ENCODE data around the gene ERBB2.
A peak's percentile ranks its signal among the peaks of the same experiment; 100 is the strongest.
"Not testable (repeated sequence)": the region's sequence is repeated elsewhere in the genome, so short reads cannot be mapped to it uniquely, and the experiment has no call there.

Gene ERBB2

GRCh38 chr17:39679521-39680192 is 20.2 kb upstream of the ERBB2 start:
- peak; percentile 19 for DNase-seq

GRCh38 chr17:39683295-39683939 is 16.4 kb upstream of the ERBB2 start:
- no peak for DNase-seq

GRCh38 chr17:39684369-39685192 is 15.3 kb upstream of the ERBB2 start:
- DNase-seq = no peak

GRCh38 chr17:39687101-39687545 is 12.7 kb upstream of the ERBB2 start:
- no peak for DNase-seq

GRCh38 chr17:39687546-39688474 is 12.1 kb upstream of the ERBB2 start, which contains the start of gene PGAP3:
PGAP3 (minus strand) TSS chr17:39688057; CDS start chr17:39688014, 43 bp downstream.
- peak; percentile 82 for DNase-seq

GRCh38 chr17:39688475-39688835 is 11.4 kb upstream of the ERBB2 start:
- DNase-seq = no peak

GRCh38 chr17:39688945-39689344 is 10.9 kb upstream of the ERBB2 start:
- DNase-seq = no peak

GRCh38 chr17:39694593-39694992 is 5.3 kb upstream of the ERBB2 start:
- no peak for DNase-seq

- no peak for DNase-seq
Measured at GRCh38 chr17:39695089-39695474, 4.8 kb upstream of the ERBB2 start.

- no peak for DNase-seq
Measured at GRCh38 chr17:39696731-39697130, 3.1 kb upstream of the ERBB2 start.

- no peak for DNase-seq
Measured at GRCh38 chr17:39697961-39698360, 1.9 kb upstream of the ERBB2 start.

GRCh38 chr17:39699157-39699817 is 577 bp upstream of the ERBB2 start:
- DNase-seq = not testable (repeated sequence)

GRCh38 chr17:39700148-39700987 is 504 bp downstream of the ERBB2 start:
- no peak for DNase-seq

GRCh38 chr17:39701012-39701783 is 1.3 kb downstream of the ERBB2 start:
- DNase-seq = no peak

- DNase-seq = no peak
Measured at GRCh38 chr17:39701784-39702422, 2.0 kb downstream of the ERBB2 start.

- no peak for DNase-seq
Measured at GRCh38 chr17:39702901-39703893, 3.3 kb downstream of the ERBB2 start.

GRCh38 chr17:39703913-39704312 is 4.0 kb downstream of the ERBB2 start:
- no peak for DNase-seq

GRCh38 chr17:39704821-39705551 is 5.1 kb downstream of the ERBB2 start:
- DNase-seq = no peak

All from stimulated activated naive CD4-positive, alpha-beta T cell treated with Interleukin-2 at 50 U/mL for 16 hours (primary cell).